ENCODE measurements around the gene MEGF11.

MEGF11 gene

DNA sequence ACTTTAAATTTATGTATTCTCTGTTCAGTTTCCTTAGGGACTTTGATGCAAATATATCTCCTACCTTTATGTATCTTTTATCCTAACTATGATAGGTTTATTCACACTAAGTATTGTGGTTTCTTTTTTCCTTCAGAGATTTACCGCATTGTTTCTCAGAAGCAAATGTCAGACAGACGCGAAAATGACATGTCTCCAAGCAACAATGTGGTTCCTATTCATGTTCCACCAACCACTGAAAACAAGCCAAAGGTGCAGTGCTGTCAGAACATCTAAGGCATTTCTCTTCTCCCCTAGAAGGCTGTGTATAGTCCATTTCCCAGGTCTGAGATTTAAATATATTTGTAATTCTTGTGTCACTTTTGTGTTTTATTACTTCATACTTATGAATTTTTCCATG, 366.0 kb downstream of the MEGF11 start:
- TF ChIP-seq, protein P1, sequence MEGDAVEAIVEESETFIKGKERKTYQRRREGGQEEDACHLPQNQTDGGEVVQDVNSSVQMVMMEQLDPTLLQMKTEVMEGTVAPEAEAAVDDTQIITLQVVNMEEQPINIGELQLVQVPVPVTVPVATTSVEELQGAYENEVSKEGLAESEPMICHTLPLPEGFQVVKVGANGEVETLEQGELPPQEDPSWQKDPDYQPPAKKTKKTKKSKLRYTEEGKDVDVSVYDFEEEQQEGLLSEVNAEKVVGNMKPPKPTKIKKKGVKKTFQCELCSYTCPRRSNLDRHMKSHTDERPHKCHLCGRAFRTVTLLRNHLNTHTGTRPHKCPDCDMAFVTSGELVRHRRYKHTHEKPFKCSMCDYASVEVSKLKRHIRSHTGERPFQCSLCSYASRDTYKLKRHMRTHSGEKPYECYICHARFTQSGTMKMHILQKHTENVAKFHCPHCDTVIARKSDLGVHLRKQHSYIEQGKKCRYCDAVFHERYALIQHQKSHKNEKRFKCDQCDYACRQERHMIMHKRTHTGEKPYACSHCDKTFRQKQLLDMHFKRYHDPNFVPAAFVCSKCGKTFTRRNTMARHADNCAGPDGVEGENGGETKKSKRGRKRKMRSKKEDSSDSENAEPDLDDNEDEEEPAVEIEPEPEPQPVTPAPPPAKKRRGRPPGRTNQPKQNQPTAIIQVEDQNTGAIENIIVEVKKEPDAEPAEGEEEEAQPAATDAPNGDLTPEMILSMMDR (IDR thresholded peaks at IDR 0.05; ENCODE audit: extremely low read depth, missing control alignments), result no peak
- DNase-seq (ENCODE audit: low spot score), result no peak

DNA sequence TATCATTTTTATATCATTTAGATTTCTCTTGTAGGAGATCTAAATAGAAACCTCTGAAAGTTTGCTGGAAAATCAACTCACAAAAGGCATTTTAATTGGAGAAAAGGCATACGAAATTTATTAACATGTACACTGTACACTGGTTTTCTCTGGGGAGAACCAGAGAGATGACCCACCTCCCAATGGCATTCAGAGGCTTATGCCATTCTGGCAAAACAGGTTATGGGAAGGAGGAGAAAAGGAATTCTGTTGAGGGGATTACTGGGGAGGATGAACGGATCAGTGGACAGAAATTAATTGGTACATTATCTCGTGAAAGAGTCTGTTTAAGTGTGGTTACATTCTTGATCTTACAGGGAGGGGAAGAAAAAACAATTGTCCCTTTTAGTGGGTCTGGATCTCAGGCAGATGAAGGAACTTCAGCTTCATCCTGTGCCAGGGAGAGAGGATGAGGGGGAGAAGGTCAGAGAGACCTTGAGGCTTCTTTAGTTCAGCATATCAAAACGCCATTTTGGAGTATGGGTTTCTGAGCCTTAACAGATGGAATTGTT, 367.8 kb downstream of the MEGF11 start:
- TF ChIP-seq, protein P1 (IDR thresholded peaks at IDR 0.05; ENCODE audit: extremely low read depth, missing control alignments), result no peak
- DNase-seq (ENCODE audit: low spot score), result no peak

DNA sequence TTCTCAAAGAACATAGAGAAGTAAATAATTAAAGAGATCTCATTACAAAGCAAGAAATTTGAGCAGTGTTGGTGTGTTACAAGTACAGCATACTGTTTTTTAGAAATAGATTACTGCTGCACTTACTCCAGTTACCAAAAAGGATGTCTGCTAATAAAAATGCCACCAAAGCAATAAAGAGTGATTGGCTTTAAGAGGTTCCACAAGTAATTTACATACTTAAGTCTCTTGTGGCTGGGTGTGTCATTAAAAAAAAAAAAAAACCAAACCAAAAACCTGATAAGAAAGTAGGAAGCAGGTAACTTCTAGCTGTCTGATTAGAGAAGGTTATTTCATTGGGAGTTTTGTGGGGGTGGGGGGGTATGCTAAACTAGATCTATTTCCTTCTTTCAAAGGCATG, 369.0 kb downstream of the MEGF11 start:
- no peak for DNase-seq (ENCODE audit: low spot score)
- TF ChIP-seq, protein P1 (IDR thresholded peaks at IDR 0.05; ENCODE audit: extremely low read depth, missing control alignments), result no peak

DNA sequence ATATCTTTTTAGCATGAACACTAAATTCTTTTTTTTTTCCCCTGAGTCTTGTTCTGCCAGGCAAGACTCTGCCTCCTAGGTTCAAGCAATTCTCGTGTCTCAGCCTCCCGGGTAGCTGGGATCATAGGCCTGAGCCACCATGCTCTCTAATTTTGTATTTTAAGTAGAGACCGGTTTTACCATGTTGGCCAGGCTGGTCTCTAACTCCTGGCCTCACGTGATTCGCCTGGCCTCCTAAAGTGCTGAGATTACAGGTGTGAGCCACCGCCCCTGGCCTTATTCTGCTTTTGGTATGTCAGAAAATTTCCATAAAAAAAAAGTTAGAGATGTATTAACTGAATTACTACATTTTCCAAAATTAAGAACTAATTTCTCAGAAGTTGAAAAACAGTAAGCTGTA, 370.0 kb downstream of the MEGF11 start:
- TF ChIP-seq, protein P1 (IDR thresholded peaks at IDR 0.05; ENCODE audit: extremely low read depth, missing control alignments), result no peak
- DNase-seq (ENCODE audit: low spot score), result no peak

DNA sequence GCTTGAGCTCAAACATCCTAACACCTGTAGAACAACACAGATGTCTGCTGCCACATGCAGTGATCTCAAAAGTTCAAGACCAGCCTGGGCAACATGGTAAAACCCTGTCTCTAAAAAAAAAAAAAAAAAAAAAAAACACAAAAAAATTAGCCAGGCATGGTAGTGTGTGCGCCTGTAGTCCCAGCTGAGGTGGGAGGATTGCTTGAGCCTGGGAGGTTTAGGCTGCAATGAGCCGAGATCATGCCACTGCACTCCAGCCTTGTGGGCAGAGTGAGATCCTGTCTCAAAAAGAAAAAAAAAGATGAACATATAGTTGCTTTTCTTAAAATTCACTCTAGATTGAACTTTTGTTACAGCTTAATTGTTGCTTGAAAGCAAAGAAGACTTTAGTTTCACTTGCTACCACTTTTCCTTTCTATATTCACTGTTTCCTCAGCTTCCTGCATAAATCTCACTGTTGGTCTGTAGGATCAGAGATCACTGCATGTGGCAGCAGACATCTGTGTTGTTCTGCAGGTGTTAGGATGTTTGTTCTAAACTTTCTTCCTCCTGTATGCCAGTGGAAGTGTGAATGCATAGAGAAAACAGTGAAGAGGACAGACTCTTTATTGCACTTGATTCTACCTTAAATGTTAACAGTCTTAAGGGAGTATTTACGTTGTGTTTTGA, 371.6 kb downstream of the MEGF11 start:
- DNase-seq (ENCODE audit: low spot score), result no peak
- TF ChIP-seq, protein P1 (IDR thresholded peaks at IDR 0.05; ENCODE audit: extremely low read depth, missing control alignments), result no peak

DNA sequence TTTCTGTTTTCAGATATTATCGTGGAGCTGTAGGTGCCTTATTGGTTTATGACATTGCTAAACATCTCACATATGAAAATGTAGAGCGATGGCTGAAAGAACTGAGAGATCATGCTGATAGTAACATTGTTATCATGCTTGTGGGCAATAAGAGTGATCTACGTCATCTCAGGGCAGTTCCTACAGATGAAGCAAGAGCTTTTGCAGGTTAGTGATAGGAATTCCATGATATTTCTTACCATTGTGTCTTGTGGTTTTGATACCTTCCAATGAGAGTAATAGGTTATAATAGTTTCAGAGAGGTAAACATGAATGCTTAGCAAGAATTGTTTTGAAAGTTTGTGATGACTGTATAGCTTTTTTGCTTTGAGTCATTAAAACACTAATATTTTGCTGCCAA, 375.8 kb downstream of the MEGF11 start:
- TF ChIP-seq, protein P1 (IDR thresholded peaks at IDR 0.05; ENCODE audit: extremely low read depth, missing control alignments), result no peak
- no peak for DNase-seq (ENCODE audit: low spot score)

DNA sequence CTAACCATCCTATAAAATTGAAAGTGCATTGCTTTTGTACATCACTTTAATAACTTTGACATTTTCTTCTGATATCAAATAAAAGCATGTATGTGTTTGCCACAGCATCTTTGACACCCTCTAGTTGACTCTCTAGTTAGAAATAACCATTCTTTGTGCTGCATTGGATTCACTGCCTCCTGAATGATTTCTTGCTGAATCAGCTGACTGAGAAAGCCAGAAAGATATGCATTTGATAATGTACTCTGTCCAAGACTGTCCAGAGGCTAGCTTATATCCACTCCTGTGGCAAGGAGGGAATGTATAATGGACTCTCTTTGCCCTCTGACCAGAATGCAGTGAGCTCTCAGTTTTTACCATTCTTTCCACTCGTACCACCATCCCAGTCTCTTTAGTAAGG, 378.1 kb downstream of the MEGF11 start:
- TF ChIP-seq, protein P1 (IDR thresholded peaks at IDR 0.05; ENCODE audit: extremely low read depth, missing control alignments), result no peak
- DNase-seq (ENCODE audit: low spot score), result no peak

All from GM20000 (cell line).